ENCODE data around the gene SNRNP40. TPM values are rescaled to one million over a fixed set of nuclear protein-coding genes. Genes with fewer than 3 reads are reported as not detected.

SNRNP40 gene
- total RNA-seq, 1 experiment from 2014 or later, result 103 TPM

DNA sequence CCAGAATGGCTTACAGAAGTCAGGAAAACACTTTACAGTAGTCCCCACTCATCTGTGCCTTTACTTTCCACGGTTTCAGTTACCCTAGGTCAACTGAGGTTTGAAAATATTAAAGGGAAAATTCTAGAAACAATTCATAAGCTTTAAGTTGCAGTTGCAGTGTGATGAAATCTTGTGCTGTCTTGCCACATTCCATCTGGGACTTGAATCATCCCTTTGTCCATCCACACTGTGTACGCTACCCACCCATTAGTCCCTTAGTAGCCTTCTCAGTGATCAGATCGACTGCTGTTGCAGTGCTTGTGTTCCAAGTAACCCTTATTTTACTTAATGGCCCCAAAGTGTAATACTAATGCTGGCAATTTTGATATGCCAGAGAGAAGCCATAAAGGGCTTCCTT, 30.8 kb upstream of the SNRNP40 start (continued):
- TF ChIP-seq, protein P1, sequence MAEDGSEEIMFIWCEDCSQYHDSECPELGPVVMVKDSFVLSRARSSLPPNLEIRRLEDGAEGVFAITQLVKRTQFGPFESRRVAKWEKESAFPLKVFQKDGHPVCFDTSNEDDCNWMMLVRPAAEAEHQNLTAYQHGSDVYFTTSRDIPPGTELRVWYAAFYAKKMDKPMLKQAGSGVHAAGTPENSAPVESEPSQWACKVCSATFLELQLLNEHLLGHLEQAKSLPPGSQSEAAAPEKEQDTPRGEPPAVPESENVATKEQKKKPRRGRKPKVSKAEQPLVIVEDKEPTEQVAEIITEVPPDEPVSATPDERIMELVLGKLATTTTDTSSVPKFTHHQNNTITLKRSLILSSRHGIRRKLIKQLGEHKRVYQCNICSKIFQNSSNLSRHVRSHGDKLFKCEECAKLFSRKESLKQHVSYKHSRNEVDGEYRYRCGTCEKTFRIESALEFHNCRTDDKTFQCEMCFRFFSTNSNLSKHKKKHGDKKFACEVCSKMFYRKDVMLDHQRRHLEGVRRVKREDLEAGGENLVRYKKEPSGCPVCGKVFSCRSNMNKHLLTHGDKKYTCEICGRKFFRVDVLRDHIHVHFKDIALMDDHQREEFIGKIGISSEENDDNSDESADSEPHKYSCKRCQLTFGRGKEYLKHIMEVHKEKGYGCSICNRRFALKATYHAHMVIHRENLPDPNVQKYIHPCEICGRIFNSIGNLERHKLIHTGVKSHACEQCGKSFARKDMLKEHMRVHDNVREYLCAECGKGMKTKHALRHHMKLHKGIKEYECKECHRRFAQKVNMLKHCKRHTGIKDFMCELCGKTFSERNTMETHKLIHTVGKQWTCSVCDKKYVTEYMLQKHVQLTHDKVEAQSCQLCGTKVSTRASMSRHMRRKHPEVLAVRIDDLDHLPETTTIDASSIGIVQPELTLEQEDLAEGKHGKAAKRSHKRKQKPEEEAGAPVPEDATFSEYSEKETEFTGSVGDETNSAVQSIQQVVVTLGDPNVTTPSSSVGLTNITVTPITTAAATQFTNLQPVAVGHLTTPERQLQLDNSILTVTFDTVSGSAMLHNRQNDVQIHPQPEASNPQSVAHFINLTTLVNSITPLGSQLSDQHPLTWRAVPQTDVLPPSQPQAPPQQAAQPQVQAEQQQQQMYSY (CRISPR knock-in tag; IDR thresholded peaks at IDR 0.05), result no peak

DNA sequence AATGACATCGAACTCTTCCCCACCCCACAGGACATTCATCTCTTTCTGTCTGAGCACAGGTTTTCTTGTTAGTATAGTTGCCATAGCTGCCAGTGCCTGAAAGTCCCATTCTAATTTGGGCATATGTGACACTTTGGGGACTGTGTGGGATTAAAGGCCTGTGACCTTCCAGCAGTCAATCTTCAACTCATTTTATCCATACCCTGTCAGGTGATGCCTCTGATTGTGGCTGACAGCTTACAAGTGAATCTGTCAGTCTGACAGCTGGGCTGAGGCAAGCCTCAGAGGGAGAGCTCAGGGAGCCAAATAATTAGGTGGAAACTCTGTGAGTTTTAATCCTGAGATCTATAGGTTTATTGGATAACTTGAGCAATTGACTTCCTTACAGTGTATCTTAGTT, 29.9 kb upstream of the SNRNP40 start:
- H3K9me3 Mint-ChIP-seq, result no peaks in the 10 kb centered on the region
- no peaks in the 10 kb centered on the region for H3K4me1 Mint-ChIP-seq
- H3K27me3 Mint-ChIP-seq (ENCODE audit: low read depth), result no peaks in the 10 kb centered on the region
- DNase-seq (ENCODE audit: low spot score) (no peak), ATAC-seq (no peak)
- CTCF ChIA-PET, result interaction anchor here (0.7 to 3.0 kb wide), 4 partner anchors 95 to 223 kb away, joined by 3 to 20 read pairs (median 4); no protein-coding TSS in a partner anchor
- POLR2A ChIA-PET, result no interaction called here
- TF ChIP-seq ZNF317 (CRISPR knock-in tag; IDR thresholded peaks at IDR 0.05; ENCODE audit: borderline replicate concordance, low read depth), result no peak
- TF ChIP-seq ZNF263 (CRISPR knock-in tag; IDR thresholded peaks at IDR 0.05; ENCODE audit: low read depth), result no peak
- TF ChIP-seq ZNF232 (CRISPR knock-in tag; IDR thresholded peaks at IDR 0.05), result no peak
- TF ChIP-seq NR2C2 (CRISPR knock-in tag; IDR thresholded peaks at IDR 0.05), result no peak
- no peak for TF ChIP-seq GABPB1 (CRISPR knock-in tag; IDR thresholded peaks at IDR 0.05)
- no peak for TF ChIP-seq ETV6 (CRISPR knock-in tag; IDR thresholded peaks at IDR 0.05)
- H3K4me3 Mint-ChIP-seq, result no peak overlapping the region
- peaks cover 8% of the 10 kb centered on the region for H3K36me3 Mint-ChIP-seq
- H3K27ac Mint-ChIP-seq, result no peak overlapping the region

DNA sequence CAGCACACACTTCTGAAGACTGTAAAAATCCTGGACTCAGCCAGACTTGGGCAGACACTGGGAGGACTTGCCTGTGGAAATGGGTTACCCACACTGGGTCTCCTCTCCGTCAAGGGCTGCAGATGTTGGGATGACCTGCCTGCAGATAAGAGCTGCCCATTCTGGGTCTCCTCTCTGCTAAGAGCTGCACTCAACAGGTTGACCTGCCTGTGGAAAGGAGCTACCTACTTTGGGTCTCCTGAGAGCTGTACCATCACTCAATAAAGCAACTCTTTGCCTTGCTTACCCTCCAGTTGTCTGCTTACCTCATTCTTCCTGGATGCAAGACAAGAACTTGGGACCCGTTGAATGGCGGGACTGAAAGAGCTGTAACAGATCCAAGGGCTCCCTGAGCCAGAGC, 28.4 kb upstream of the SNRNP40 start:
- ATAC-seq, result no peak
- ChIA-PET CTCF (interaction anchor here (1.0 kb wide), 1 partner anchor 141 kb away, joined by 3 read pairs; no protein-coding TSS in a partner anchor), POLR2A (interaction anchor here (1.3 kb wide), 1 partner anchor 28 kb away, joined by 3 read pairs; the partner anchor contains the start of gene ZCCHC17)
- no peak for DNase-seq (ENCODE audit: low spot score)
- no peak overlapping the region for H3K27ac Mint-ChIP-seq
- no peaks in the 10 kb centered on the region for H3K4me1 Mint-ChIP-seq
- H3K36me3 Mint-ChIP-seq, result peaks cover 21% of the 10 kb centered on the region
- H3K4me3 Mint-ChIP-seq, result no peak overlapping the region
- H3K27me3 Mint-ChIP-seq (ENCODE audit: low read depth), result no peaks in the 10 kb centered on the region
- TF ChIP-seq NR3C1 (CRISPR knock-in tag; conservative IDR thresholded peaks at IDR 0.05; ENCODE audit: low read depth), result no peak
- no peak for TF ChIP-seq TCF7 (CRISPR knock-in tag; IDR thresholded peaks at IDR 0.05; ENCODE audit: low read depth)
- TF ChIP-seq JAZF1 (CRISPR knock-in tag; IDR thresholded peaks at IDR 0.05), result no peak
- TF ChIP-seq ZNF423 (CRISPR knock-in tag; IDR thresholded peaks at IDR 0.05), result no peak
- TF ChIP-seq, protein P2, sequence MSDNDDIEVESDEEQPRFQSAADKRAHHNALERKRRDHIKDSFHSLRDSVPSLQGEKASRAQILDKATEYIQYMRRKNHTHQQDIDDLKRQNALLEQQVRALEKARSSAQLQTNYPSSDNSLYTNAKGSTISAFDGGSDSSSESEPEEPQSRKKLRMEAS (CRISPR knock-in tag; IDR thresholded peaks at IDR 0.05), result no peak
- TF ChIP-seq, protein P3, sequence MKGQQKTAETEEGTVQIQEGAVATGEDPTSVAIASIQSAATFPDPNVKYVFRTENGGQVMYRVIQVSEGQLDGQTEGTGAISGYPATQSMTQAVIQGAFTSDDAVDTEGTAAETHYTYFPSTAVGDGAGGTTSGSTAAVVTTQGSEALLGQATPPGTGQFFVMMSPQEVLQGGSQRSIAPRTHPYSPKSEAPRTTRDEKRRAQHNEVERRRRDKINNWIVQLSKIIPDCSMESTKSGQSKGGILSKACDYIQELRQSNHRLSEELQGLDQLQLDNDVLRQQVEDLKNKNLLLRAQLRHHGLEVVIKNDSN (CRISPR knock-in tag; IDR thresholded peaks at IDR 0.05), result no peak
- TF ChIP-seq NFATC4 (CRISPR knock-in tag; IDR thresholded peaks at IDR 0.05), result no peak
- TF ChIP-seq, protein P4, sequence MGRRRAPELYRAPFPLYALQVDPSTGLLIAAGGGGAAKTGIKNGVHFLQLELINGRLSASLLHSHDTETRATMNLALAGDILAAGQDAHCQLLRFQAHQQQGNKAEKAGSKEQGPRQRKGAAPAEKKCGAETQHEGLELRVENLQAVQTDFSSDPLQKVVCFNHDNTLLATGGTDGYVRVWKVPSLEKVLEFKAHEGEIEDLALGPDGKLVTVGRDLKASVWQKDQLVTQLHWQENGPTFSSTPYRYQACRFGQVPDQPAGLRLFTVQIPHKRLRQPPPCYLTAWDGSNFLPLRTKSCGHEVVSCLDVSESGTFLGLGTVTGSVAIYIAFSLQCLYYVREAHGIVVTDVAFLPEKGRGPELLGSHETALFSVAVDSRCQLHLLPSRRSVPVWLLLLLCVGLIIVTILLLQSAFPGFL (CRISPR knock-in tag; IDR thresholded peaks at IDR 0.05; ENCODE audit: borderline replicate concordance), result no peak
- TF ChIP-seq ETV6 (CRISPR knock-in tag; IDR thresholded peaks at IDR 0.05), result no peak
- no peaks in the 10 kb centered on the region for H3K9me3 Mint-ChIP-seq

DNA sequence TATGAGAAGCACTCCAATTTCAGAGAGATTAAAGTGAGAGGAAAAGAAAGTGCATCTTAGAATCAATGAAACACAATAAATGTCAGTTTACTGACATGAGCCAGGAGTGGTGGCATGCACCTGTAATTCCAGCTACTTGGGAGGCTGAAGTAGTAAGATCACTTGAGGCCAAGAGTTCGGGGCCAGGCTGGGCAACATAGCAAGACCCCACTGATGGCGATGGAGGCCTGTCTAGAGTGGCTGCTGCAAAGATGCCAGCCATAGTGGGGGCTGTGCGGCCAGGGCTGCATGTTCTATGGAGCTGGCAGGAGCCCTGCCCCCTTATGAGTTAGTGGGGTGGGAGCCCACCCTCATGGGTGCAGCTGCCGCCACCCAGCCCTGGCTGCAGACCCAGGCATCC, 27.5 kb upstream of the SNRNP40 start:
- CTCF ChIA-PET, result no interaction called here
- Mint-ChIP-seq H3K4me1 (no peaks in the 10 kb centered on the region), H3K36me3 (peaks cover 27% of the 10 kb centered on the region), H3K27me3 (ENCODE audit: low read depth) (no peaks in the 10 kb centered on the region), H3K9me3 (no peaks in the 10 kb centered on the region), H3K27ac (no peak overlapping the region), H3K4me3 (no peak overlapping the region)
- TF ChIP-seq JAZF1 (CRISPR knock-in tag; IDR thresholded peaks at IDR 0.05) (no peak), ZNF121 (CRISPR knock-in tag; IDR thresholded peaks at IDR 0.05) (peak; percentile 96)
- POLR2A ChIA-PET, result no interaction called here
- DNase-seq (ENCODE audit: low spot score) (no peak), ATAC-seq (no peak)

All from WTC11 (cell line).